Sigmoid colon (tissue), 4 donors: ENCODE data around the gene PRIM2.

Experiments used
- CTCF ChIP-seq, 4 experiments: fragments of 450-650 bp in 3 of 4; fragments of 200-600 bp in 1 of 4; IDR thresholded peaks; one replicate each; pipeline ENCODE4 v1.5.1; 2016 to 2019; ENCODE audit warnings: antibody characterized with exemption in 4 of 4, mild to moderate bottlenecking in 3 of 4, moderate library complexity in 2 of 4
- EP300 ChIP-seq, 4 donors: sonication (generic); formaldehyde crosslinking; IDR thresholded peaks; one replicate each; pipeline ENCODE4 v1.6.1; 2017; ENCODE audit warnings: antibody characterized with exemption in 4 of 4
- POLR2AphosphoS5 ChIP-seq, 4 donors: sonication (generic); formaldehyde crosslinking; IDR thresholded peaks; one replicate each; pipeline ENCODE4 v1.6.1; 2017; ENCODE audit warnings: antibody characterized with exemption in 4 of 4

GRCh38 chr6:57279013-57279412, 38.4 kb upstream of the PRIM2 start:
- TF ChIP-seq CTCF (IDR thresholded peaks at IDR 0.05) = no peak
- peak in 1 of 4 donors; percentile 30 for TF ChIP-seq POLR2AphosphoS5 (IDR thresholded peaks at IDR 0.05)
- no peak for TF ChIP-seq EP300 (IDR thresholded peaks at IDR 0.05)
